Renal pelvis (tissue), 4 donors: ENCODE results near the gene DDX10. TPM values are rescaled to one million over a fixed set of nuclear protein-coding genes. Genes with fewer than 3 reads are reported as not detected.

Experiments
- DNase-seq: peaks from one replicate; pipeline ENCODE4 v3.0.0-alpha.2; 2013
- polyA plus RNA-seq, 3 donors: library from polyadenylated mRNA; unstranded; fragments of 120-200 nt; gene quantifications; one replicate each; pipeline ENCODE4 v1.2.1, GENCODE V29; 2013; ENCODE audit not compliant: insufficient read length in 3 of 3

The DDX10 gene
- polyA plus RNA-seq, 3 donors = 60.6 to 87.9 (median 83.5) TPM

- no peak for DNase-seq
Observed at GRCh38 chr11:108870373-108871020, 205.6 kb downstream of the DDX10 start.

GRCh38 chr11:108871152-108871551 is 206.3 kb downstream of the DDX10 start:
- DNase-seq = no peak

GRCh38 chr11:108871867-108872266 is 207.0 kb downstream of the DDX10 start:
- no peak for DNase-seq

- no peak for DNase-seq
Observed at GRCh38 chr11:108872781-108873291, 208.0 kb downstream of the DDX10 start.

GRCh38 chr11:108873310-108873709 is 208.4 kb downstream of the DDX10 start:
- DNase-seq = no peak

- DNase-seq = no peak
Observed at GRCh38 chr11:108873941-108874340, 209.1 kb downstream of the DDX10 start.

- DNase-seq = no peak
Observed at GRCh38 chr11:108875134-108875533, 210.3 kb downstream of the DDX10 start.

- no peak for DNase-seq
Observed at GRCh38 chr11:108877178-108877577, 212.3 kb downstream of the DDX10 start.

GRCh38 chr11:108880510-108880909 is 215.6 kb downstream of the DDX10 start:
- DNase-seq = no peak

GRCh38 chr11:108881131-108881530 is 216.3 kb downstream of the DDX10 start:
- no peak for DNase-seq

GRCh38 chr11:108882211-108882831 is 217.5 kb downstream of the DDX10 start:
- no peak for DNase-seq

- DNase-seq = no peak
Observed at GRCh38 chr11:108886005-108886659, 221.3 kb downstream of the DDX10 start.

GRCh38 chr11:108886660-108887009 is 221.8 kb downstream of the DDX10 start:
- DNase-seq = no peak

- no peak for DNase-seq
Observed at GRCh38 chr11:108887436-108888238, 222.8 kb downstream of the DDX10 start.

GRCh38 chr11:108890482-108891105 is 225.7 kb downstream of the DDX10 start:
- no peak for DNase-seq

- no peak for DNase-seq
Observed at GRCh38 chr11:108891143-108891542, 226.3 kb downstream of the DDX10 start.

- no peak for DNase-seq
Observed at GRCh38 chr11:108891909-108892511, 227.1 kb downstream of the DDX10 start.

GRCh38 chr11:108895579-108896480 is 231.0 kb downstream of the DDX10 start:
- no peak for DNase-seq

GRCh38 chr11:108897071-108897481 is 232.2 kb downstream of the DDX10 start:
- DNase-seq = no peak

GRCh38 chr11:108897916-108898315 is 233.0 kb downstream of the DDX10 start:
- no peak for DNase-seq
